ENCODE results near the gene TENM4. TPM values are rescaled to one million over a fixed set of nuclear protein-coding genes. Genes with fewer than 3 reads are reported as not detected.

TENM4 gene
- total RNA-seq, 1 donor from 2014 or later = 11.9 TPM

GRCh38 chr11:78800096-78800690 lies 640.6 kb downstream of the TENM4 start:
- TF ChIP-seq CTCF (IDR thresholded peaks at IDR 0.05) = no peak

DNA sequence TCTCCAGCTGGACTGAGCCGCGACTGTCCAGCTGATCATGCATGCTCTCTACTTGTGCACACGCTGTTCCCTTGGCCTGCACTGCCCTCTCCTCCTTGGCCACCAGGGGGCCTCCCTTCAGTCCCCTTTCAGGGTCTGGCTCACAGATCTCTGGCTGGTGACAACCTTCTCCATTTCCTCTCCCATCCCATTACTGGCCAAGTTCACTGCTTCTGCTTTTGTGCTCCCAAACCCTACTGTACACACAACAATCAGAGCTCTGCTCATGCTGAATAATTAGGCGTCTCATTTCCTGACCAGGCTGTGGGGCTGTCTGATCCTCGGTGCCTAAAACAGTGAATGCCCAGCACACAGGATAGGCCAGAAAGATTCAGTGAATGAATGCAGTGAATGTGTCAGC lies 642.2 kb downstream of the TENM4 start:
- H3K27me3 ChIP-seq = no peaks in the 10 kb centered on the region
- H3K36me3 ChIP-seq = no peaks in the 10 kb centered on the region
- intact Hi-C loops (cut with DNase I) = no loop called here
- peaks cover 19 to 30% of the 10 kb centered on the region in 2 donors for H3K4me1 ChIP-seq
- peak; percentile 48 to 63 (median 51) for TF ChIP-seq CTCF (IDR thresholded peaks at IDR 0.05)
- H3K4me3 ChIP-seq = no peak overlapping the region
- no peaks in the 10 kb centered on the region for H3K9me3 ChIP-seq
- peak overlapping the region; percentile 8 to 41 for H3K27ac ChIP-seq
- DNase-seq (ENCODE audit: low spot score in 2 of 2) = peak in 1 of 2 donors; percentile 82

More at GRCh38 chr11:78800096-78800690, 640.6 kb downstream of the TENM4 start:
- no peaks in the 10 kb centered on the region for H3K9me3 ChIP-seq
- H3K27me3 ChIP-seq = no peaks in the 10 kb centered on the region
- intact Hi-C loops (cut with DNase I) = loop anchor here (5.0 kb wide), 3 partner anchors 103 to 637 kb away; no protein-coding TSS in a partner anchor
- H3K4me3 ChIP-seq = no peak overlapping the region
- peak overlapping the region; percentile 69 to 75 for H3K27ac ChIP-seq
- DNase-seq (ENCODE audit: low spot score in 2 of 2) = no peak
- no peaks in the 10 kb centered on the region for H3K36me3 ChIP-seq
- peaks cover 19 to 30% of the 10 kb centered on the region in 2 donors for H3K4me1 ChIP-seq

DNA sequence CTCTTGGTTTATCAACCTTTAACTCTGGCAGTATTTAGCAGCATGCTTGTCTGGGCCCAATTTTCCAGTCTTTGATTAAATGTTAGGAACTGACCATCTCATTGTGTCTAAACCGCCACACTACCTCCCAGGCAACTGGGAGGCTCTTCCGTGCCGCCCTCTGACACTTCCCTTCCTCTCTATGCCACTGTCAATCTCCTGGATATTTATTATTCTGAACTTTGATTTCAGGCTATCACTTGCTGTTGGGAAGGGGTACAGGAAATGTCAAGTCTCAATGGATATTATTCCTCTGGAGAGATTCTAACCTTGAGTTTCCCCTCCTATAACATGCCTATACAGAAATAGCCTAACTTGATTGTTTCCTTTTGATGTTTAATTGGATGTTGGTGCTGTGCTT lies 643.3 kb downstream of the TENM4 start:
- Histone ChIP-seq H3K4me1 (peaks cover 19 to 28% of the 10 kb centered on the region in 2 donors), H3K27me3 (no peaks in the 10 kb centered on the region), H3K27ac (no peak overlapping the region), H3K36me3 (no peaks in the 10 kb centered on the region), H3K4me3 (no peak overlapping the region), H3K9me3 (no peaks in the 10 kb centered on the region)
- intact Hi-C loops (cut with DNase I) = no loop called here
- TF ChIP-seq CTCF (IDR thresholded peaks at IDR 0.05) = no peak
- no peak for DNase-seq (ENCODE audit: low spot score in 2 of 2)

DNA sequence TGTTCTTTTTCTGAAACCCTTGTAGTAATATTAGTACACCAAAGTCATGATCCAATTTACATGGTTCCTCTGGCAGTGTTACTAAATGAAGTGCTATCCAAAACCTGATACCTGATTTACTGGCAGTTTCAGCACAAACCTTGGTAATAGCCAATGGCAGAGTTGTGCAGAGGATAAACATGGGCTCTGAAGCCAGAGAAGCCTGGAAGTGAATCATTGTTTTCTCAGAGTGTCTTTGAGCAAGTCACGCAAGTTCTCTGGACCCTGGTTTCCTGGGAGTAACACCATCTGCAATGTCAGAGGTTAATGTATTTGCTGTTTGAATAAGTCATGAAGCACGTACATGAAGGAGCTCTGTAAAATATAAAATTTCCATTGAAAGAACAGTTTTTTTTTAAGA lies 643.9 kb downstream of the TENM4 start:
- peaks cover 15 to 22% of the 10 kb centered on the region in 2 donors for H3K4me1 ChIP-seq
- no peak for TF ChIP-seq CTCF (IDR thresholded peaks at IDR 0.05)
- intact Hi-C loops (cut with DNase I) = no loop called here

GRCh38 chr11:78795621-78796261 lies 645.1 kb downstream of the TENM4 start:
- DNase-seq (ENCODE audit: low spot score in 2 of 2) = no peak
- TF ChIP-seq CTCF (IDR thresholded peaks at IDR 0.05) = no peak
- intact Hi-C loops (cut with DNase I) = no loop called here
- no peaks in the 10 kb centered on the region for H3K27me3 ChIP-seq
- peaks cover 4 to 10% of the 10 kb centered on the region in 2 donors for H3K4me1 ChIP-seq
- H3K9me3 ChIP-seq = no peaks in the 10 kb centered on the region
- H3K27ac ChIP-seq = no peak overlapping the region
- H3K36me3 ChIP-seq = no peaks in the 10 kb centered on the region
- no peak overlapping the region for H3K4me3 ChIP-seq

More for the DNA sequence above, 643.9 kb downstream of the TENM4 start:
- H3K4me3 ChIP-seq = no peak overlapping the region
- no peaks in the 10 kb centered on the region for H3K36me3 ChIP-seq
- H3K27ac ChIP-seq = no peak overlapping the region
- H3K9me3 ChIP-seq = no peaks in the 10 kb centered on the region
- H3K27me3 ChIP-seq = no peaks in the 10 kb centered on the region
- DNase-seq (ENCODE audit: low spot score in 2 of 2) = no peak
